Neural cell (in vitro differentiated cells): ENCODE measurements around the gene RANBP1. TPM values are rescaled to one million over a fixed set of nuclear protein-coding genes. Genes with fewer than 3 reads are reported as not detected.

ENCODE experiments used
- H2AFZ ChIP-seq: fragments of 200-600, 300-800 bp; sonication (generic), shearing (Covaris generic); 2 replicates; pipeline ENCODE4 v1.6.0; 2014; ENCODE audit warnings: low read depth, mild to moderate bottlenecking, antibody characterized with exemption, low read length, moderate library complexity
- H3F3A ChIP-seq: fragments of 200-600 bp; shearing (Covaris generic); 2 replicates; pipeline ENCODE4 v1.6.1; 2016; ENCODE audit warnings: mild to moderate bottlenecking, moderate library complexity, mixed read lengths, antibody characterized with exemption, low read length; ENCODE audit not compliant: insufficient read depth, poor library complexity, severe bottlenecking
- H3K27ac ChIP-seq: fragments of 200-600, 300-800 bp; sonication (generic), shearing (Covaris generic); 2 replicates; pipeline ENCODE4 v1.5.1; 2014; ENCODE audit warnings: mild to moderate bottlenecking, low read length, moderate library complexity
- H3K27me3 ChIP-seq: fragments of 300-800, 200-600 bp; sonication (generic), shearing (Covaris generic); 2 replicates; pipeline ENCODE4 v1.6.0; 2014; ENCODE audit warnings: mild to moderate bottlenecking, low read depth, low read length, moderate library complexity; ENCODE audit not compliant: insufficient read depth
- H3K36me3 ChIP-seq: fragments of 300-800, 200-600 bp; sonication (generic), shearing (Covaris generic); 2 replicates; pipeline ENCODE4 v1.5.1; 2014; ENCODE audit warnings: mild to moderate bottlenecking, antibody characterized with exemption, low read length, moderate library complexity; ENCODE audit not compliant: insufficient read depth
- H3K4me2 ChIP-seq: fragments of 300-800, 200-600 bp; sonication (generic), shearing (Covaris generic); 2 replicates; pipeline ENCODE4 v1.6.0; 2014; ENCODE audit warnings: mild to moderate bottlenecking, low read length
- H3K4me3 ChIP-seq: fragments of 300-800, 200-600 bp; sonication (generic), shearing (Covaris generic); 2 replicates; pipeline ENCODE4 v1.5.1; 2014; ENCODE audit warnings: mild to moderate bottlenecking, low read length, moderate library complexity
- H3K79me2 ChIP-seq: fragments of 200-600 bp; shearing (Covaris generic); replicated peaks from 2 replicates; pipeline ENCODE4 v1.6.0; 2014; ENCODE audit warnings: mild to moderate bottlenecking, low read length, moderate library complexity; ENCODE audit not compliant: insufficient read depth
- H3K9ac ChIP-seq: fragments of 300-800, 200-600 bp; sonication (generic), shearing (Covaris generic); 2 replicates; pipeline ENCODE4 v1.6.1; 2016; ENCODE audit warnings: mild to moderate bottlenecking, low read length, mixed read lengths
- H3K9me2 ChIP-seq: fragments of 200-600 bp; shearing (Covaris generic); 2 replicates; pipeline ENCODE4 v1.6.1; 2016; ENCODE audit warnings: mild to moderate bottlenecking, low read length, mixed read lengths; ENCODE audit not compliant: insufficient read depth
- H3K9me3 ChIP-seq: fragments of 200-600, 300-800 bp; sonication (generic), shearing (Covaris generic); 2 replicates; pipeline ENCODE4 v1.6.1; 2016; ENCODE audit warnings: mild to moderate bottlenecking, mixed run types, low read length, moderate library complexity, mixed read lengths
- H4K20me1 ChIP-seq: fragments of 200-600 bp; shearing (Covaris generic); 2 replicates; pipeline ENCODE4 v1.6.1; 2016; ENCODE audit warnings: mild to moderate bottlenecking, mixed run types; ENCODE audit not compliant: insufficient read depth
- EP300 ChIP-seq: fragments of 450-650 bp; conservative IDR thresholded peaks from 2 replicates; pipeline ENCODE4 v1.6.1; 2014; ENCODE audit warnings: antibody characterized with exemption, mild to moderate bottlenecking, moderate library complexity; ENCODE audit not compliant: poor library complexity, severe bottlenecking
- EZH2 ChIP-seq: fragments of 200-600, 300-800 bp; shearing (Covaris generic), sonication (generic); IDR thresholded peaks from 2 replicates; pipeline ENCODE4 v1.6.1; 2014; ENCODE audit warnings: antibody characterized with exemption, low read length, borderline replicate concordance, mild to moderate bottlenecking; ENCODE audit not compliant: insufficient read depth, poor library complexity, severe bottlenecking
- MXI1 ChIP-seq: fragments of 450-650 bp; conservative IDR thresholded peaks from 2 replicates; pipeline ENCODE4 v1.6.1; 2014; ENCODE audit warnings: antibody characterized with exemption, mild to moderate bottlenecking; ENCODE audit not compliant: poor library complexity, severe bottlenecking
- POLR2AphosphoS5 ChIP-seq: IDR thresholded peaks from 2 replicates; pipeline ENCODE4 v1.6.1; 2012
- RAD21 ChIP-seq: fragments of 450-650 bp; conservative IDR thresholded peaks from 2 replicates; pipeline ENCODE4 v1.6.1; 2014; ENCODE audit warnings: antibody characterized with exemption, mild to moderate bottlenecking, moderate library complexity
- SMC3 ChIP-seq: fragments of 450-650 bp; conservative IDR thresholded peaks from 2 replicates; pipeline ENCODE4 v1.6.1; 2014; ENCODE audit warnings: antibody characterized with exemption, mild to moderate bottlenecking, moderate library complexity; ENCODE audit not compliant: poor library complexity
- TAF1 ChIP-seq: IDR thresholded peaks from 2 replicates; pipeline ENCODE4 v1.6.1; 2012; ENCODE audit warnings: low read depth
- polyA plus RNA-seq: library from polyadenylated mRNA; depleted of rRNA; stranded (reverse); fragments of >200 nt; gene quantifications from 2 replicates; pipeline ENCODE4 v1.2.3, GENCODE V29; 2014
- TF ChIP-seq, protein P1 (sequence below): fragments of 450-650 bp; IDR thresholded peaks from 2 replicates; pipeline ENCODE4 v1.5.1; 2014; ENCODE audit warnings: antibody characterized with exemption, mild to moderate bottlenecking, moderate library complexity; ENCODE audit not compliant: poor library complexity, severe bottlenecking
- TF ChIP-seq, protein P2 (sequence below): IDR thresholded peaks from 2 replicates; pipeline ENCODE4 v1.6.1; 2012; ENCODE audit warnings: borderline replicate concordance

Gene RANBP1
- polyA plus RNA-seq, 1 donor from 2014 or later = 360 TPM

DNA sequence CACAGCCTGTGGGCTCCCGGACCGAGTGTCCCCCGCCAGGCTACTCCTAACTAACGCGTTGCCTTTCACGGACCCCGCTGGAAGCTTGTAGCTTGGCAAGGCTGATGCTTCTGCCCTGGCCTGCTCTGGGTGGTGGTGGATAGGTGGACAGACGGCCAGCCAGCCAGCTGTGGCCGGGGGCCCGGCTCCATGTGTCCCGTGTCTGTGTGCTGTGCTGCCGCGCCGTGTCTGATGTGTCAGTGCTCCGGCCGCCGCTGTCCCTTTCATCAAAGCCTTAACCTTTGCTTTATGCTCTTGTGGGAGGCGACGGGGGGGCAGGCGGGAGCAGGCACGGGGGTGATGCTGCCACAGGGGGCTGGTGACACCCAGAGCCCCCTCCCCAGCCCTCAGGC, 29.9 kb downstream of the RANBP1 start:
- H3K9ac ChIP-seq = no peak overlapping the region
- H2AFZ ChIP-seq = no peak overlapping the region
- no peak for TF ChIP-seq SMC3
- no peak for TF ChIP-seq MXI1
- TF ChIP-seq, protein P1, sequence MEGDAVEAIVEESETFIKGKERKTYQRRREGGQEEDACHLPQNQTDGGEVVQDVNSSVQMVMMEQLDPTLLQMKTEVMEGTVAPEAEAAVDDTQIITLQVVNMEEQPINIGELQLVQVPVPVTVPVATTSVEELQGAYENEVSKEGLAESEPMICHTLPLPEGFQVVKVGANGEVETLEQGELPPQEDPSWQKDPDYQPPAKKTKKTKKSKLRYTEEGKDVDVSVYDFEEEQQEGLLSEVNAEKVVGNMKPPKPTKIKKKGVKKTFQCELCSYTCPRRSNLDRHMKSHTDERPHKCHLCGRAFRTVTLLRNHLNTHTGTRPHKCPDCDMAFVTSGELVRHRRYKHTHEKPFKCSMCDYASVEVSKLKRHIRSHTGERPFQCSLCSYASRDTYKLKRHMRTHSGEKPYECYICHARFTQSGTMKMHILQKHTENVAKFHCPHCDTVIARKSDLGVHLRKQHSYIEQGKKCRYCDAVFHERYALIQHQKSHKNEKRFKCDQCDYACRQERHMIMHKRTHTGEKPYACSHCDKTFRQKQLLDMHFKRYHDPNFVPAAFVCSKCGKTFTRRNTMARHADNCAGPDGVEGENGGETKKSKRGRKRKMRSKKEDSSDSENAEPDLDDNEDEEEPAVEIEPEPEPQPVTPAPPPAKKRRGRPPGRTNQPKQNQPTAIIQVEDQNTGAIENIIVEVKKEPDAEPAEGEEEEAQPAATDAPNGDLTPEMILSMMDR = no peak
- no peak for TF ChIP-seq EZH2
- TF ChIP-seq RAD21 = no peak
- no peak for TF ChIP-seq POLR2AphosphoS5
- TF ChIP-seq, protein P2, sequence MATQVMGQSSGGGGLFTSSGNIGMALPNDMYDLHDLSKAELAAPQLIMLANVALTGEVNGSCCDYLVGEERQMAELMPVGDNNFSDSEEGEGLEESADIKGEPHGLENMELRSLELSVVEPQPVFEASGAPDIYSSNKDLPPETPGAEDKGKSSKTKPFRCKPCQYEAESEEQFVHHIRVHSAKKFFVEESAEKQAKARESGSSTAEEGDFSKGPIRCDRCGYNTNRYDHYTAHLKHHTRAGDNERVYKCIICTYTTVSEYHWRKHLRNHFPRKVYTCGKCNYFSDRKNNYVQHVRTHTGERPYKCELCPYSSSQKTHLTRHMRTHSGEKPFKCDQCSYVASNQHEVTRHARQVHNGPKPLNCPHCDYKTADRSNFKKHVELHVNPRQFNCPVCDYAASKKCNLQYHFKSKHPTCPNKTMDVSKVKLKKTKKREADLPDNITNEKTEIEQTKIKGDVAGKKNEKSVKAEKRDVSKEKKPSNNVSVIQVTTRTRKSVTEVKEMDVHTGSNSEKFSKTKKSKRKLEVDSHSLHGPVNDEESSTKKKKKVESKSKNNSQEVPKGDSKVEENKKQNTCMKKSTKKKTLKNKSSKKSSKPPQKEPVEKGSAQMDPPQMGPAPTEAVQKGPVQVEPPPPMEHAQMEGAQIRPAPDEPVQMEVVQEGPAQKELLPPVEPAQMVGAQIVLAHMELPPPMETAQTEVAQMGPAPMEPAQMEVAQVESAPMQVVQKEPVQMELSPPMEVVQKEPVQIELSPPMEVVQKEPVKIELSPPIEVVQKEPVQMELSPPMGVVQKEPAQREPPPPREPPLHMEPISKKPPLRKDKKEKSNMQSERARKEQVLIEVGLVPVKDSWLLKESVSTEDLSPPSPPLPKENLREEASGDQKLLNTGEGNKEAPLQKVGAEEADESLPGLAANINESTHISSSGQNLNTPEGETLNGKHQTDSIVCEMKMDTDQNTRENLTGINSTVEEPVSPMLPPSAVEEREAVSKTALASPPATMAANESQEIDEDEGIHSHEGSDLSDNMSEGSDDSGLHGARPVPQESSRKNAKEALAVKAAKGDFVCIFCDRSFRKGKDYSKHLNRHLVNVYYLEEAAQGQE = no peak
- no peak for TF ChIP-seq TAF1
- no peak for TF ChIP-seq EP300
- no peaks in the 10 kb centered on the region for H3K9me2 ChIP-seq
- no peak overlapping the region for H3K27ac ChIP-seq
- no peaks in the 10 kb centered on the region for H3K79me2 ChIP-seq
- no peaks in the 10 kb centered on the region for H3K27me3 ChIP-seq
- no peak overlapping the region for H3K4me3 ChIP-seq
- H3K9me3 ChIP-seq = no peaks in the 10 kb centered on the region
- H4K20me1 ChIP-seq = no peaks in the 10 kb centered on the region
- no peak overlapping the region for H3K4me2 ChIP-seq
- no peaks in the 10 kb centered on the region for H3F3A ChIP-seq
- H3K36me3 ChIP-seq = no peaks in the 10 kb centered on the region

DNA sequence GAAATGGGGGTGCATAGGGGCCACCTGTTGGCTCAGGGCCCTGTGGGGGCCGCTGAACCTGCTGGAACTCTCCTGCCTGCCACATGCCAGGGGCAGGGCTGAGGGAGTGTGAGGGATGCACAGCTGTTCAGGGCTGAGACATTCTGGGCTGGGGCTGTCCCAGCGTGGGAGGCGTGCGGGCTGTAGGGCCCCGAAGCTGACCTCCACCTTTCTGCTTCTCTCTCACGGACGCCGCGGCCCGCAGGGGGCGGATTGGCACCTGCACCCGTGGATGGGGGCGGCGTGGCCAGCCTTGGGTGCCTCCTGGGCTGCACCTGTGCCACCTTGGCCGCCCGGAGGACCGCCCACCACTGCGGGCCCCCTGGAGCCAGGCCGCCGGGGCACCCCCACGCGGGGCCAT, 30.9 kb downstream of the RANBP1 start:
- Histone ChIP-seq H3K79me2 (no peaks in the 10 kb centered on the region), H4K20me1 (no peaks in the 10 kb centered on the region), H2AFZ (no peak overlapping the region), H3K27me3 (no peaks in the 10 kb centered on the region), H3K9ac (no peak overlapping the region), H3K27ac (no peak overlapping the region), H3K36me3 (no peaks in the 10 kb centered on the region), H3K4me3 (no peak overlapping the region), H3K9me2 (no peaks in the 10 kb centered on the region), H3F3A (no peaks in the 10 kb centered on the region), H3K4me2 (no peak overlapping the region), H3K9me3 (no peaks in the 10 kb centered on the region)
- TF ChIP-seq POLR2AphosphoS5 (no peak), MXI1 (no peak), EZH2 (no peak)
- TF ChIP-seq, protein P1 = no peak
